HL-60 (cell line): ENCODE data around the gene CFAP54.

ENCODE experiments used
- CTCF ChIP-seq: IDR thresholded peaks from one replicate; pipeline ENCODE4 v1.5.1; 2011; ENCODE audit warnings: low read length, control low read depth, inconsistent platforms; ENCODE audit not compliant: insufficient read depth
- POLR2AphosphoS5 ChIP-seq: IDR thresholded peaks from 2 replicates; pipeline ENCODE4 v1.6.1; 2012; ENCODE audit warnings: low read depth
- TF ChIP-seq, protein P1 (sequence below): IDR thresholded peaks from 2 replicates; pipeline ENCODE4 v1.6.1; 2012; ENCODE audit warnings: low read depth; ENCODE audit not compliant: insufficient replicate concordance

DNA sequence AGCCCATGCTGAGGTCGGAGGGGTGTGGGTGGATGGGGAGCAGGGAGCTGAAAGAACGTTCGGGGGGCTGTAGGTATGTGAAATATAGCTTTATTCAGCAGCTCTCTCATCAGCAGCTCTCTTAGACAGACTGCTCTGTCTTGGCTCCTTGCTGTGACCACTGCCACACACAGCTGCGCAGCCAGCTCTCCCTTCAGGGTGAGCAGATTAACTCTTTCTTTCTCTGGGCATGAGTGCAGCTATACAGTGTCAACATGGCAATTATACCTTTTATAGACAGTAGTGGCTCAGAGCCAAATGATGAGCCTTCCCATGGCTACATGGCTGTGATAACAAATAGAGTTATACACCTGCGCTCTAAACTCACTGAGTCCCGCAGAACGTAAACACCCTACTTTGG lies 280.0 kb downstream of the CFAP54 start:
- TF ChIP-seq CTCF (no peak), POLR2AphosphoS5 (no peak)
- TF ChIP-seq, protein P1, sequence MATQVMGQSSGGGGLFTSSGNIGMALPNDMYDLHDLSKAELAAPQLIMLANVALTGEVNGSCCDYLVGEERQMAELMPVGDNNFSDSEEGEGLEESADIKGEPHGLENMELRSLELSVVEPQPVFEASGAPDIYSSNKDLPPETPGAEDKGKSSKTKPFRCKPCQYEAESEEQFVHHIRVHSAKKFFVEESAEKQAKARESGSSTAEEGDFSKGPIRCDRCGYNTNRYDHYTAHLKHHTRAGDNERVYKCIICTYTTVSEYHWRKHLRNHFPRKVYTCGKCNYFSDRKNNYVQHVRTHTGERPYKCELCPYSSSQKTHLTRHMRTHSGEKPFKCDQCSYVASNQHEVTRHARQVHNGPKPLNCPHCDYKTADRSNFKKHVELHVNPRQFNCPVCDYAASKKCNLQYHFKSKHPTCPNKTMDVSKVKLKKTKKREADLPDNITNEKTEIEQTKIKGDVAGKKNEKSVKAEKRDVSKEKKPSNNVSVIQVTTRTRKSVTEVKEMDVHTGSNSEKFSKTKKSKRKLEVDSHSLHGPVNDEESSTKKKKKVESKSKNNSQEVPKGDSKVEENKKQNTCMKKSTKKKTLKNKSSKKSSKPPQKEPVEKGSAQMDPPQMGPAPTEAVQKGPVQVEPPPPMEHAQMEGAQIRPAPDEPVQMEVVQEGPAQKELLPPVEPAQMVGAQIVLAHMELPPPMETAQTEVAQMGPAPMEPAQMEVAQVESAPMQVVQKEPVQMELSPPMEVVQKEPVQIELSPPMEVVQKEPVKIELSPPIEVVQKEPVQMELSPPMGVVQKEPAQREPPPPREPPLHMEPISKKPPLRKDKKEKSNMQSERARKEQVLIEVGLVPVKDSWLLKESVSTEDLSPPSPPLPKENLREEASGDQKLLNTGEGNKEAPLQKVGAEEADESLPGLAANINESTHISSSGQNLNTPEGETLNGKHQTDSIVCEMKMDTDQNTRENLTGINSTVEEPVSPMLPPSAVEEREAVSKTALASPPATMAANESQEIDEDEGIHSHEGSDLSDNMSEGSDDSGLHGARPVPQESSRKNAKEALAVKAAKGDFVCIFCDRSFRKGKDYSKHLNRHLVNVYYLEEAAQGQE: no peak
